Choroid plexus epithelial cell (primary cell): ENCODE results near the gene KCTD6.

Experiments
- DNase-seq: peaks from one replicate; pipeline ENCODE4 v3.0.0-alpha.2; 2010; ENCODE audit warnings: low read depth
- H3K4me3 ChIP-seq: 2 replicates; pipeline ENCODE4 v1.5.1; 2011; ENCODE audit warnings: low read depth, mild to moderate bottlenecking, control low read depth, low read length, moderate library complexity
- CTCF ChIP-seq: conservative IDR thresholded peaks from 2 replicates; pipeline ENCODE4 v1.5.1; 2011; ENCODE audit warnings: low read depth, mild to moderate bottlenecking, control low read depth, inconsistent platforms, low read length, moderate library complexity

Gene KCTD6

GRCh38 chr3:58491506-58492402 lies at the start of gene KCTD6:
Gene KCTD6 (plus strand): TSS chr3:58492096. CDS start chr3:58498756, 6,660 bp downstream.
- peak within 1 kb of the TSS; percentile 72 for H3K4me3 ChIP-seq
- TF ChIP-seq CTCF, result peak; percentile 56
- peak; percentile 96 for DNase-seq

- no peak for DNase-seq
- TF ChIP-seq CTCF, result no peak
- H3K4me3 ChIP-seq, result no peak overlapping the region
Measured at GRCh38 chr3:58452176-58452575, 39.7 kb upstream of the KCTD6 start.

GRCh38 chr3:58459160-58459559 lies 32.7 kb upstream of the KCTD6 start:
- H3K4me3 ChIP-seq, result no peak overlapping the region
- no peak for TF ChIP-seq CTCF
- DNase-seq, result no peak

- TF ChIP-seq CTCF, result no peak
- no peak overlapping the region for H3K4me3 ChIP-seq
- no peak for DNase-seq
Measured at GRCh38 chr3:58462829-58463180, 29.1 kb upstream of the KCTD6 start.

- DNase-seq, result peak; percentile 87
- H3K4me3 ChIP-seq, result peak overlapping the region; percentile 12
- TF ChIP-seq CTCF, result peak; percentile 75
Measured at GRCh38 chr3:58463181-58463941, 28.5 kb upstream of the KCTD6 start.

GRCh38 chr3:58463942-58464271 lies 28.0 kb upstream of the KCTD6 start:
- H3K4me3 ChIP-seq, result peak overlapping the region; percentile 12
- DNase-seq, result no peak
- no peak for TF ChIP-seq CTCF
